PC-9 (cell line): Measurements from ENCODE around the gene GSE1.

Source experiments
- CTCF ChIP-seq: fragments of 200-600 bp; sonication (generic); conservative IDR thresholded peaks from 2 replicates; pipeline ENCODE4 v1.6.1; 2017; ENCODE audit warnings: mixed run types, antibody characterized with exemption, mild to moderate bottlenecking, moderate library complexity
- EZH2 ChIP-seq: fragments of 200-600 bp; sonication (generic); IDR thresholded peaks from 2 replicates; pipeline ENCODE4 v1.8.0; 2017; ENCODE audit warnings: antibody characterized with exemption, low read depth

GRCh38 chr16:85612801-85613603 lies at the start of gene GSE1:
- no peak for TF ChIP-seq CTCF
- TF ChIP-seq EZH2: no peak
